Measurements from ENCODE around the gene APIP. TPM values are rescaled to one million over a fixed set of nuclear protein-coding genes. Genes with fewer than 3 reads are reported as not detected.

APIP gene
- total and polyA plus RNA-seq, 2 donors from 2014 or later, result 26.5 to 53.6 TPM

DNA sequence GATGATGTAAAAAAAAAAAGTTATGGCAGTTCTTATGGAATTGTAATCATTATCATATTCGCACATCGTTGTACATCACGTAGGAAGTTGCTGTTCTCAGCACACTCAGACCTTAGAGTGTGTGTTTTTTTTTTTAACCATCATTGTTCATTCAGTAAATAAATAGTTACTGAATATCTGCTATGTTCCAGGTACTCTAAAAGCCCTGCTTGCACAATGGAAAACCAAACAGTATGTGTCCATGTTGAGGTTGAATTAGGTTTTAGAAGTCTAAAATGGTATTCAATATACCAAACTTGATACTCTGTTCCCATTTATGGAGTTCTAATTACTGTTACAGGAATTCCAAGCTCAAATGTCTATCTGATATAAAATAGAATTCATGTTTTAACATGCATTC, 41.4 kb upstream of the APIP start:
- Histone ChIP-seq H3K9me3 (ENCODE audit: control insufficient read depth in 2 of 3, insufficient read depth in 1 of 3, low read length in 3 of 3) (no peaks in the 10 kb centered on the region), H3K27me3 (ENCODE audit: control insufficient read depth, insufficient read depth, low read length) (no peaks in the 10 kb centered on the region), H3K27ac (ENCODE audit: low read depth in 2 of 2, low read length in 2 of 2) (no peak overlapping the region), H3K36me3 (ENCODE audit: control insufficient read depth in 2 of 3, insufficient read depth in 3 of 3, low read length in 3 of 3) (no peaks in the 10 kb centered on the region), H3K4me3 (ENCODE audit: low read length in 3 of 3) (no peak overlapping the region), H3K9ac (ENCODE audit: low read length in 3 of 3) (no peak overlapping the region), H3K4me1 (ENCODE audit: control insufficient read depth in 2 of 3, insufficient read depth in 2 of 3, low read depth in 1 of 3, low read length in 3 of 3) (no peaks in the 10 kb centered on the region)
- TF ChIP-seq, protein P1, sequence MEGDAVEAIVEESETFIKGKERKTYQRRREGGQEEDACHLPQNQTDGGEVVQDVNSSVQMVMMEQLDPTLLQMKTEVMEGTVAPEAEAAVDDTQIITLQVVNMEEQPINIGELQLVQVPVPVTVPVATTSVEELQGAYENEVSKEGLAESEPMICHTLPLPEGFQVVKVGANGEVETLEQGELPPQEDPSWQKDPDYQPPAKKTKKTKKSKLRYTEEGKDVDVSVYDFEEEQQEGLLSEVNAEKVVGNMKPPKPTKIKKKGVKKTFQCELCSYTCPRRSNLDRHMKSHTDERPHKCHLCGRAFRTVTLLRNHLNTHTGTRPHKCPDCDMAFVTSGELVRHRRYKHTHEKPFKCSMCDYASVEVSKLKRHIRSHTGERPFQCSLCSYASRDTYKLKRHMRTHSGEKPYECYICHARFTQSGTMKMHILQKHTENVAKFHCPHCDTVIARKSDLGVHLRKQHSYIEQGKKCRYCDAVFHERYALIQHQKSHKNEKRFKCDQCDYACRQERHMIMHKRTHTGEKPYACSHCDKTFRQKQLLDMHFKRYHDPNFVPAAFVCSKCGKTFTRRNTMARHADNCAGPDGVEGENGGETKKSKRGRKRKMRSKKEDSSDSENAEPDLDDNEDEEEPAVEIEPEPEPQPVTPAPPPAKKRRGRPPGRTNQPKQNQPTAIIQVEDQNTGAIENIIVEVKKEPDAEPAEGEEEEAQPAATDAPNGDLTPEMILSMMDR (IDR thresholded peaks at IDR 0.05; ENCODE audit: borderline replicate concordance, extremely low read depth, insufficient read depth), result no peak
- intact Hi-C loops (cut with DNase I), result no loop called here
- no peak for DNase-seq
- no peak for FAIRE-seq

- Histone ChIP-seq H3K9ac (ENCODE audit: low read length in 3 of 3) (no peak overlapping the region), H3K9me3 (ENCODE audit: control insufficient read depth in 2 of 3, insufficient read depth in 1 of 3, low read length in 3 of 3) (no peaks in the 10 kb centered on the region), H3K27me3 (ENCODE audit: control insufficient read depth, insufficient read depth, low read length) (no peaks in the 10 kb centered on the region), H3K27ac (ENCODE audit: low read depth in 2 of 2, low read length in 2 of 2) (no peak overlapping the region), H3K4me1 (ENCODE audit: control insufficient read depth in 2 of 3, insufficient read depth in 2 of 3, low read depth in 1 of 3, low read length in 3 of 3) (no peaks in the 10 kb centered on the region), H3K4me3 (ENCODE audit: low read length in 3 of 3) (no peak overlapping the region), H3K36me3 (ENCODE audit: control insufficient read depth in 2 of 3, insufficient read depth in 3 of 3, low read length in 3 of 3) (no peaks in the 10 kb centered on the region)
- TF ChIP-seq, protein P1 (IDR thresholded peaks at IDR 0.05; ENCODE audit: borderline replicate concordance, extremely low read depth, insufficient read depth), result no peak
- FAIRE-seq (no peak), DNase-seq (no peak)
- intact Hi-C loops (cut with DNase I), result no loop called here
Observed at GRCh38 chr11:34957206-34957605, 41.0 kb upstream of the APIP start.

- no peak overlapping the region for H3K4me3 ChIP-seq (ENCODE audit: low read length in 3 of 3)
- H3K9me3 ChIP-seq (ENCODE audit: control insufficient read depth in 2 of 3, insufficient read depth in 1 of 3, low read length in 3 of 3), result no peaks in the 10 kb centered on the region
- DNase-seq (no peak), FAIRE-seq (no peak)
- intact Hi-C loops (cut with DNase I), result no loop called here
- no peaks in the 10 kb centered on the region for H3K36me3 ChIP-seq (ENCODE audit: control insufficient read depth in 2 of 3, insufficient read depth in 3 of 3, low read length in 3 of 3)
- no peak overlapping the region for H3K27ac ChIP-seq (ENCODE audit: low read depth in 2 of 2, low read length in 2 of 2)
- TF ChIP-seq, protein P1 (IDR thresholded peaks at IDR 0.05; ENCODE audit: borderline replicate concordance, extremely low read depth, insufficient read depth), result no peak
- H3K4me1 ChIP-seq (ENCODE audit: control insufficient read depth in 2 of 3, insufficient read depth in 2 of 3, low read depth in 1 of 3, low read length in 3 of 3), result no peaks in the 10 kb centered on the region
- no peaks in the 10 kb centered on the region for H3K27me3 ChIP-seq (ENCODE audit: control insufficient read depth, insufficient read depth, low read length)
- H3K9ac ChIP-seq (ENCODE audit: low read length in 3 of 3), result no peak overlapping the region
Observed at GRCh38 chr11:34953955-34954354, 37.8 kb upstream of the APIP start.

GRCh38 chr11:34948696-34949095, 32.5 kb upstream of the APIP start:
- FAIRE-seq (no peak), DNase-seq (no peak)
- Histone ChIP-seq H3K4me1 (ENCODE audit: control insufficient read depth in 2 of 3, insufficient read depth in 2 of 3, low read depth in 1 of 3, low read length in 3 of 3) (no peaks in the 10 kb centered on the region), H3K36me3 (ENCODE audit: control insufficient read depth in 2 of 3, insufficient read depth in 3 of 3, low read length in 3 of 3) (peaks cover 0 to 3% (median 0%) of the 10 kb centered on the region in 3 donors), H3K27me3 (ENCODE audit: control insufficient read depth, insufficient read depth, low read length) (no peaks in the 10 kb centered on the region), H3K4me3 (ENCODE audit: low read length in 3 of 3) (no peak overlapping the region), H3K9ac (ENCODE audit: low read length in 3 of 3) (no peak overlapping the region), H3K27ac (ENCODE audit: low read depth in 2 of 2, low read length in 2 of 2) (no peak overlapping the region), H3K9me3 (ENCODE audit: control insufficient read depth in 2 of 3, insufficient read depth in 1 of 3, low read length in 3 of 3) (no peaks in the 10 kb centered on the region)
- intact Hi-C loops (cut with DNase I), result no loop called here
- TF ChIP-seq, protein P1 (IDR thresholded peaks at IDR 0.05; ENCODE audit: borderline replicate concordance, extremely low read depth, insufficient read depth), result no peak
